Cardiac fibroblast (primary cell): ENCODE data around the gene FA2H.
A peak's percentile ranks its signal among the peaks of the same experiment; 100 is the strongest.

Experiments used
- DNase-seq, 2 donors: peaks; one replicate each; pipeline versions ENCODE4 v3.0.0 to v3.0.0-alpha.2; 2010; ENCODE audit warnings: low read depth in 2 of 2
- H3K4me3 ChIP-seq, 2 donors: replicated peaks in 1 of 2; 1 replicate in 1 of 2; 2 replicates in 1 of 2; pipeline ENCODE4 v1.5.1; 2011; ENCODE audit warnings: low read depth in 2 of 2, low read length in 2 of 2, mild to moderate bottlenecking in 2 of 2, moderate library complexity in 1 of 2
- TF ChIP-seq, protein P1 (sequence below): IDR thresholded peaks from one replicate; pipeline ENCODE4 v1.5.1; 2011; ENCODE audit warnings: low read depth, mild to moderate bottlenecking, low read length, inconsistent platforms

FA2H gene

DNA sequence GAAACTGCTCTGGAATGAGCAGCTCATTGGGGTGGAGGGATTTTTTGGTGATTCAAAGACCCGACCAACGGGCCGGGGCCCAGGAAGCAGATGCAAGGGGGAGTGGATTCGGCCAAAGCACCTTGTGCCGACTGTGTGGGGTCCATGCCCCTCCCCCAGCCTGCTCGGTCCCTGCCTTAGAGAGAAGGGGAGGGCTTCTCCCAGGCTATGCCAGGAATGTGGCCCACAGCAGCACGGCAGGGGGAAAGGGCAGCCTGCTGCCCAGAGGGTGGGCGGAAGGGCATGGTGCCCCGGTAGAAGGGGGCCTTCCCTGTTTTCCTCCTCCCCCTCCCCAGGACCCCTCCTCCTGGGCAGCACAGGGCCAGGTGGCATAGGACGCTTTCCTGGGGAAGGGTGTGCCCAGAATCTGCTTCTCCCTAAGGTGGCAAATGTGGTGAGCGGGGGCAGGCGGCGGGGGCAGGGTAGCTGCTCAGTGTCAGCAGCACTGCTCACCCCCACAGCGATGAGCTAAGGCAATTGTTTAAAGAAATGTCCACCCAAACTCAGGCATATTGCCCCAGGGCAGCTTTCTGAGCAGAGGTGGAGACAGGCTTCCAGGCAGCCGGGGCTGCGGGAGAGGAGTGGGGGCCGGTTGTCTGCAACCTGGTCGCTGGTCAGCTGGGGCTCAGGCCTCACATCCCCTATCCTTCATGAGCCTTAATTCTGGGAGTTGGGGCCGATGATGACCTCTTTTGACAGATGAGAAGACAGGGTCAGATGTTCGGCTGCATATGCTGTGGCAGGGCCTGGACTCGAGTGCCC lies 40.1 kb downstream of the FA2H start:
- no peak for DNase-seq
- TF ChIP-seq, protein P1, sequence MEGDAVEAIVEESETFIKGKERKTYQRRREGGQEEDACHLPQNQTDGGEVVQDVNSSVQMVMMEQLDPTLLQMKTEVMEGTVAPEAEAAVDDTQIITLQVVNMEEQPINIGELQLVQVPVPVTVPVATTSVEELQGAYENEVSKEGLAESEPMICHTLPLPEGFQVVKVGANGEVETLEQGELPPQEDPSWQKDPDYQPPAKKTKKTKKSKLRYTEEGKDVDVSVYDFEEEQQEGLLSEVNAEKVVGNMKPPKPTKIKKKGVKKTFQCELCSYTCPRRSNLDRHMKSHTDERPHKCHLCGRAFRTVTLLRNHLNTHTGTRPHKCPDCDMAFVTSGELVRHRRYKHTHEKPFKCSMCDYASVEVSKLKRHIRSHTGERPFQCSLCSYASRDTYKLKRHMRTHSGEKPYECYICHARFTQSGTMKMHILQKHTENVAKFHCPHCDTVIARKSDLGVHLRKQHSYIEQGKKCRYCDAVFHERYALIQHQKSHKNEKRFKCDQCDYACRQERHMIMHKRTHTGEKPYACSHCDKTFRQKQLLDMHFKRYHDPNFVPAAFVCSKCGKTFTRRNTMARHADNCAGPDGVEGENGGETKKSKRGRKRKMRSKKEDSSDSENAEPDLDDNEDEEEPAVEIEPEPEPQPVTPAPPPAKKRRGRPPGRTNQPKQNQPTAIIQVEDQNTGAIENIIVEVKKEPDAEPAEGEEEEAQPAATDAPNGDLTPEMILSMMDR = no peak
- H3K4me3 ChIP-seq = no peak overlapping the region

DNA sequence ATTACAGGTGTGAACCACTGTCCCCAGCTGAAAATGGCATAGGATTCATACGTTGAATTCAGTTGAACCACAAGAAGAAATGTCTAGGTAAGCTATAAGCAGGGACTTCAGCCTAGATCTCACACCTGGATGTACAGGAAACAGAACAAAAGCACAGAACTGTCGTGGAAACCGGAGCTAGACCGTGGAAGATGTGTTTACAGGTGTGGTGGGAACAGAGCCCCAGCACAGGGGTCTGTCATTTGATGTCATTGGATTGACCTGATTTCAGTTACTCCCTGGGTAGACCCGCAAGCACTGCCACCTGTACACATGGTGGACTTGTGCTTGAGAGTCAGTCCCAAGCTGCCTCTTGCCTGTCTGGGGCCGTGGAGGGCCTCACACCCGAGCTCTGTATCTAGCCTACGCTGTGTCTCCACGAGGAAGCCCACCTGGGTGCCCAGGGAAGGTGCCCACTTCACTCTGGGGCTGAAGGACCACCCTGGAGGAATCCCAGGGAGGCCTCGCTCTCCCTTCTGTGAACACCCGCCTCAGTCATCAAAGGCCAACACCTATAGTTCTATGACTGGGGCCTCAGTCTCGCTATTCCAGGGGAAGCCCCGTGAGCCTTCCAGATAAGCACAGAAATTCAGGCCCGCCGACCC lies 41.8 kb downstream of the FA2H start:
- TF ChIP-seq, protein P1 = no peak
- H3K4me3 ChIP-seq = no peak overlapping the region
- no peak for DNase-seq

DNA sequence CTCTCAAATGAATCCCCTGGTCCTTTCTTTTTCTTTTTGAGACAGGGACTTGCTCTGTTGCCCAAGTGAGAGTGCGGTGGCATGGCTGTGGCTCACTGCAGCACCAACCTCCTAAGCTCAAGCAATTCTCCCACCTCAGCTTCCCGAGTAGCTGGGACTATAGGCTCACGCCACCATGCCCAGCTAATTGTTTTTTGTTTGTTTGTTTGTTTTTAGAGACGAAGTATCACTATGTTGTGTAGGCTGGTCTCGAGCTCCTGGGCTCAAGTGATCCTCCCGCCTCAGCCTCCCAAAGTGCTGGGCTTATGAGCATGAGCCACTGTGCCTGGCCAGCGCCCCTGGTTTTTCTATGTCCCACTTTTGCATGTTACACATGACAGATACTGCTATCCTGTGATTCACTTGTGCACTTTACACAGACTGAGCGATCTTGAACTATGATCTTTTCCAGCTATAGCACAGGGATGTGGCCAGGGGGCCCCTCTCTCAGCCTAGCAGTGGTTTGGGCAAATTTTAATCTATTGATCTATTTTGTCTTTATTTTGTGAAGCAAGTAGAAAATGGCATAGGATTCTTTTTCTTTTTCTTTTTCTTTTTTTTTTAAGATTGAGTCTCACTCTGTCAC lies 42.7 kb downstream of the FA2H start:
- no peak overlapping the region for H3K4me3 ChIP-seq
- no peak for DNase-seq
- TF ChIP-seq, protein P1 = no peak

DNA sequence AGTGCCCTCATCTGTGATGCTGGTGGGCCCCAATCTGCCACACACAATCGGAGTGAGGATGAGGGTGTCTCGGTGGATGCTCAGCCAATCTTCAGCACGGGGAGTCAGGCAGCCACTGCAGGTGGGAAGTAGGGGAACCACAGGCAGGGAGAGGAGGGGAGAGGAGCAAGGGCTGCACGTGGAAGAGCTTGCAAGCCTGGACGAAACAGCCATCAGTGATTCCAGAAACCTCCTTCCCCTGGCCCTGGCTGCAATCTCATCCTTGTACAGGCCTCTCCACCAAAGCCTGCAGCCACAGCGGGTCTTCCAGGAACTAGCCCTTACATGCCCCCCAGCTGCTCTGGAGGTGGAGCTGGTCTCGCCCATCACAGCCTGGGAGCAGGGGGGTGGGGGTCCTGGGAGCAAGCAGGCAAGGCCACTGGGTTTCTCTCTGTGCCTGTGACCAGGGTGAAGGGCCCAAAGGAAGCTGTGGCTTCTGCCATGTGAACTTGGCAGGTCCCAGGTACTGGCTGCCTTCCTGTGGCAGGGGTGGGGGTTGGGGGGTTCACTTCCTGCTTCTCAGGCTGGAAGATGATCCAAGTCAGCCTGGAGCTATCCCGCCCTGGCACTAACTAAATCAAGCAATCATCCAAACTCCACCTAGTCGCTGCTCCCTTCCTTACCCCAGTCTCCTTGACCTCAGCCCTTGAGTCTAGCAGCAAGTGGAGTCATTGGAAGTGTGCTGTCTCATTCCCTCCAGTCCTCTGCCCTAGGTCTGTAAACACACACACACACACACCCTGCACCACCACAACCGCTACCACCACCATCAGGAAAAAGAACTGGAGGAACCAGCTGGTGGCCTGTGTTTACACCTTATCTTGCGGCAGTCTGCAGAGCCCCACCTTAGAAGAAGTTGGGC lies 44.6 kb downstream of the FA2H start:
- no peak for DNase-seq
- no peak overlapping the region for H3K4me3 ChIP-seq
- TF ChIP-seq, protein P1 = no peak

DNA sequence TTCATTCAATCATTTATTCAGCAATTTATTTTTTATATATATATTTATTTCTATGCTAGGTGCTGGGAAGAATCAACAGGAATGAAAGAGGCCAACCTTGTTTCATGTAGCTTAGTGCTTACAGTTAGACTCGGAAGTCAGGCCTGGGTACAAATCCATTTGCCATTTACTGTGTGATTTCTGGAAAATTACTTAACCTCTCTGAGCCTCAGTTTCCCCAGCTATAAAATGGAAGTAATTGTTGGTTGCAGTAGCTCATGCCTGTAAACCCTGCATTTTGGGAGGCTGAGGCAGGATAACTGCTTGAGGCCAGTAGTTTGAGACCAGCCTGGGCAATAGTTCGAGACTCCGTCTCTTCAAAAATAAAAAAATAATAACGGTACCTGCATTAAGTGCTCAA lies 46.7 kb downstream of the FA2H start:
- no peak for DNase-seq
- H3K4me3 ChIP-seq = no peak overlapping the region
- TF ChIP-seq, protein P1 = no peak

DNA sequence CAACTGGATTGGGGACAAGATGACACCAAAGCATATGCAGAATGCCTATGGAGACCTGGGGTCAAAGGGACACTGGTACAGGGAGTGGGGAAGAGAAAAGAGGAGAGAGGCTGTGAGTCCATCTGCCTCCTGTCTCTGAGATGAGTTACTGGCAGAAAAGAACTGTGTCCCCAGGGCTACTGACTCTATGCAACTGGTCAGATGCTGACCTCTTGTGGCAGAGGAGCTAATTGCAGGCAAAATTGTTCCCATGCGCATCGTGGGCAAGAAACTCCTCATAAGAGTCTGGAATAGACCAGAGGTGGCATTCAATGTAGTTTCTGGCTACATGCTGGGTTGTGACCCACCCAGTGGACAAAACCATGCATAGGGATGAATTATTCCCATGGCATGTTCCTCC lies 47.9 kb downstream of the FA2H start:
- H3K4me3 ChIP-seq = no peak overlapping the region
- DNase-seq = peak in 1 of 2 donors; percentile 37
- TF ChIP-seq, protein P1 = peak; percentile 57
